Measurements from ENCODE around the gene NRXN2.

NRXN2 gene

DNA sequence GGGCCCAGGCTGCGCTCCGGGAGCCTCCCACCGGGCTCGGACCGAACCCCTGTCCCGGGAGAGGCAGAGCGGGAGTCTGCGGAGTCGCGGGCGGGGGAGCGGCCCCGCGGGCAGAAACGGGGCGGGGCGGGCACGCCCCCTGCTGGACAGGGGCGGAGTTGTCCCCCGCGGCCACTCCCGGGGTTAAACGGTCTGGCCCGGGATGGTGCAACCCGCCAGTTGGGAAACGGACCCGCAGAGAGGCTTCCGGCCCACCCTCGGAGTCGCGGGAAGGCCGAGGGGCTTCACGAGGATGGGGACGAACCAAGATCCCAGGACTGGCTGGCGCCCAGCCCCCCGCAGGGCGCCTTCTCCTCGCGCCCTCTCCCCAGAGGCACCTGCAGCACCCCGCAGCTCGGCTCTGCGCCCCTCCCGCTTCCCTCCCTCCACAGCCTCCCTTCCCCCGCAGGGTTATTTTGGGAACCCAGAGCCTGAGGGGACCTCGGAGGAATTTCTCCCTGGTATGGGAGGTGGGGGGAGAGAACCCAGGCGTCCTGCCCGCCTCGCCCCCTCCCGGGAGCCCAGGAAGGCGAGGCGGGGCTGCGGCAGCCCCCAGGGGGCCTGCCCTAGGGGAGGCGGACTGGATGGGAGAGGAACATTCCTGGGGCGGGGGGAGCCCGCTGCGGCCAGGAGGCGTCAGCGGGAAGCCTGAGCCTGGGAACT lies 20.0 kb upstream of the NRXN2 start:
- no peak for DNase-seq

DNA sequence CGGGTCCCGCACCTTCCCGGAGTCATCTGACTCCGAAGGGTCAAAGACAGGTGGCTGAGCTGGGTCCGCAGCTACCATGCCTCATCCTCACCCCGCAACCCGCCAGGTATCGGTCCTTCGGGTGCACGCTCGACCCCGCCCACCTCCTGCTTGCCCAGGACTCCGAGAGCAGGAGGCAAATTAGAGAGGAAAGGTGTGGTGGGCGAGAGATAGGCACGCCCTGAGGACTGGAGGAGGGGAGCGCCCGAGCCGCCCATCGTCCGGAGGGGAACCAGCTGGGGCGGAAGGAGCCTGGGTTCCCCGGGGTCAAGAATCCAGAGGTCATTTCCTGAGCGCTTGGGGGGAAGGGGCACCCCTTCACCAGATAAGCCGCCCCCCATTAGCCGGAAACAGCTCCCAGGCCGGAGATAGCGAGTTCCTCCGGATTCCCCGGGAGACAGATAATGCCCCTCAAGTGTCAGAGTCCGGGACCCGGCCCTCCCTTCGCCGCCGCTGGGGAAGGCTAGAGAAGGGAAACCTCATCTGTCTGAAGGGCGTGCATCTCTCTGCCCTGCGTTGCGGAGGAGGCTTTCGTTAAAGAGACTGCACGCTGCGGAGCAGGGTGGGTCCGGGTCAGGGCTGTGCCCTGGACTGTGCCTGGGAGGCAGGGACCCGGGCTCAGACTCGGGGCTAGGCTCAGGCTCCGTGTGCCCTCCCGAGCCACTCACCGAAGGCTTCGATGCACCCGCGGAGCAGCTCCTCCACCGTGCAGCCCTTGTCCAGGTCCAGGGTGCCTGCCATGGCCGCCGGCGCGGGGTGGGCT lies 19.3 kb upstream of the NRXN2 start:
- DNase-seq = no peak

DNA sequence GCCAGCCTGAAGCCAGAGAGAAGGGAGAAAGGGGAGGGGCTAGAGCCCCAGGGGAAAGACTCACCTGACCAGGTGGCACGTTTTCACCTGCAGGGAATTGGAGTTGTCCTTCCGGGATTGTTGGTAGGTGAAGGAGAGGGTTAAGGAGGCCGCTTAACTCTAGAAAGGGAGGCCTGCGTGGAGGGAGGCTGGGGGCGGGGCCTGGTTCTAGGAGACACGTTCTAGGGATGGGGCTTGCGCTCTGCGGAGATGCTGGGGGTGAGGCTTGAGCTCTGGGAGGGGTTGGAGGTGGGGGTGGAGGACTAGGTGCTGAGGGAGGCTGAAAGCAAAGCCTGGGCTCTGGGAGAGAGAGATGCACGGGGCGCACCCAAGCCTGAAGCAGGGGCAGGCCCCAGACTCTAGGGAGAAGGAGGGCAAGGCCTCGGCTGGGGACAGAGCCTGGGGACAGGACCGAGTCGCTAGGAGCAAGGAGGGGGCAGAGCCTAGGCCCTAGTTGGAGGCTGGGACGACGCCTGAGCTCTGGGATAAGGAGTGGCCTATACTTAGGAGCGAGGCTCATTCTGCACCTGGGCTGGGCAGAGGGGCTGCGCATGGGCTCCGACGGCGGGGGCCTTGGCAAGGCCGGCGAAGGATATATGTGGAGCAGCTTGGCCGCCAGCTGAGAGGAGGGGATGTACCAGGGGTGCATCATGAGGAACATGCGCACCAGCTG lies 18.5 kb upstream of the NRXN2 start:
- no peak for DNase-seq

DNA sequence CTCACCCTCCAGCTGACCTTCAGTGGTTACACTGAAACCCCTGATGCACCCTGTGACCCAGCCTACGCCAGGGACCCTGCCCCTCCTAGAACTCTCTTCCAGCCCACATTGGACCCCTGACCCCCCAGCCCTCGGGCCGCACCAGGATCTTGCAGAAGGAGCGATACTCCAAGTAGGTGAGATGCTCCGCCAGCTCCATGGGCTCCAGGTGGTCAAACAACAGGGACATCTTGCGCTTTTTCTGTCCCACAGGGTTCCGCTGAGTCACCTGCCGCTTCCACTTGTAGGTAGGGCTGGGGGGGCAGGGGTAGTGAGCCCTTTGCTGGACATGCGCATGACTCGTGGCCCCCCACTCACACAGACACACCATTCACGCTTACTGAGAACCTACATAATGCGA lies 16.9 kb upstream of the NRXN2 start:
- no peak for DNase-seq

DNA sequence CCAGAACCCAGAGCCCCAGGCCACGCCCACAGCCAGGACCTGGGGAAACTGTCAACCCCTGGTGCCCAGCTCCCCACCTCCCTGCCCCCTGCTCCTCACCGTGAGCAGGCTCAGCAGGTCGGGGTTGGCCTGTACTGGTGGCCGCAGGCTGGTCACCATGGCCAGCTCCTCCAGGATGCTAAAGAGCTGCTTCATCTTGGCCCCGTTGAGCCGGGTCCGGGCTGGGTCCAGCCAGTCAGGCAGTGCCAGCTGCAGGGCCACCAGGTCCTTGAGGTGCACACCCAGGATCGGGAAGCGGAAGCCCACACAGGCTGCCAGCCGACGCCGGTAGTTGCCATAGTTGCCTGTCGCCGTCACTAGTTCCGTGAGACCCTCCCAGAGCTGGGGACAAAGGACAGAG lies 13.7 kb upstream of the NRXN2 start:
- no peak for DNase-seq

DNA sequence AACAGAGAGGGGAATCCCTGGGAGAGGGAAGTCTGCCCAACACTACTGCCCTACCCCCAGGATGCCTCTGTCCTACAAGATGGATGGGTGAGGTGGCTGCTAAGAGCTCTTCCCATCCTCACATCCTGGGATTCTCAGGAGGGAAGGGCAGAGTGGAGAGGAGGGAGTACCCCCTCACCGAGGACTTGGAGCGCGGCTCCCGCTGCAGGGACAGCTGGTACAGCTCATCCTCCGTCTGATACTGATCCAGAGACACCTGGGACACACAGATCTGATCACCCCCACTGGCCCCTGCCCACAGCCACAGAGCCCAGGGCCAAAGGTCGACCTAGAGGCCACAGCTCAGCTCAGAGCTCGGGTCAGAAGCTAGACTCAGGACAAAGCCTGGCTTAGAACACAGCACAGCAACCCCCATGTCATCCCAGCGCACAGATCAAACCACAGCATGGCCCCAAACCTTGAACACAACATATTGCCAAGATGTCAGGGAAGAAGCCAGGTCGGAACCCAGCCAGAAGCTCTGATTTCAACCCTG lies 12.8 kb upstream of the NRXN2 start:
- no peak for DNase-seq

DNA sequence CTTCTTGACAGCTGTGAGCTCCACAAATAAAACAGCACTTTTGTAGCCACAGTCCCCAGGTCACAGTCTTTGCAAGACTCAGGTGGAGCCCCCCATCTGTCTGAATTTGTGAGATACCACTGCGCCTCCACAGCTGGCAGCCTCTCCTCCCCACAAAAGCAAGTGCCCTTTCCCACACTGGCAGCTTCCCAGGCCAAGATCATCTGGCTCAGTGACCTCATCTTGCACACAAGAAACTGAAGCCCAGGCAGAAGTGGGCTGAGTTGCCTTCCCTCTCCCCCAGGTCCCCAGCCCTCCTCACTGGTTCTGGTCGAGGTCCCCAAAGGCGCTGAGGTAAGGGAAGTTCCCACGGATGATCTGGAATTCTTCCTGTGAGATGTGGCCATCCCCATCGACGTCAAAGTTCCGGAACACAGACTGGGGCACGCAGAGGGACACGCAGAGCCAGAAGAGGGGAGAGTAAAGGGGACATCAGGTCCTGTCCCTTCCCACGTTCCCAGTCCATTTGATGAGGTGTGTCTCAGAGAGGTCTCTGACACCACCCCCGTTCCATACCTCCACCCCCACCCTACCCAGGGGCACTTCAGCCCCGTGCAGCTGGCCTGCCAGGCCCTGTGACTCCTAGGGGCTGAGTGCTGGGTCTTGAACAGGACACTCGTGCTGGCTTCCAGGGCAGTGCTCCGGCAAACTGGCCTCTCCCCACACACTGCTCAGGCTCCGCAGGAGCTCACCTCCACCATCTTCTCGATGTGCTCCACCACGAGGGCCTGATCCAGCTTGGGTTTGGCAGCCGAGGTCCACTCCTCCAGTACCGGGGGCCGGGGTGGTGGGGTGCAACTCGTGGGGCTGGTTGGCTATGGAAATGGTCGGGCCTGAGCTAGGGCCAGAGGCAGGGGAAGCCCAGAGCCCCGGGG lies 12.1 kb upstream of the NRXN2 start:
- DNase-seq = no peak

DNA sequence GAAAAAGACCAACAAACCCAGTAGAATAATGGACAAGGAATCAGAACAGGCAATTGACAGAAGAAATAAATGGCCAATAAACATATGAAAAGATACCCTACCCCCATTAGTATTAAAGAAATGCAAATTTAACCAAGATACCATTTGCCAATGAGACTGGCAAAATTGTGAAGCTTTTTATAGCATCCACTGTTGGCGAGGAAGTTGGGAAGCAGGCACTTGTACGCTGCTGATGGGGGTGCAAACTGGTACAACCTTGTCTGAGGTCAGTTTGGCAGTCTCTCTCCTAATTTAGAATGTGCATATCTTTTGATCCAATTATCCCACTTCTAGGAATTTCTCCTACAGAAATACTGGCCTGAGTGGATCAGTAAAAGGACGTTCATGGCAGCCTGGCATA lies 8.6 kb upstream of the NRXN2 start:
- no peak for DNase-seq

DNA sequence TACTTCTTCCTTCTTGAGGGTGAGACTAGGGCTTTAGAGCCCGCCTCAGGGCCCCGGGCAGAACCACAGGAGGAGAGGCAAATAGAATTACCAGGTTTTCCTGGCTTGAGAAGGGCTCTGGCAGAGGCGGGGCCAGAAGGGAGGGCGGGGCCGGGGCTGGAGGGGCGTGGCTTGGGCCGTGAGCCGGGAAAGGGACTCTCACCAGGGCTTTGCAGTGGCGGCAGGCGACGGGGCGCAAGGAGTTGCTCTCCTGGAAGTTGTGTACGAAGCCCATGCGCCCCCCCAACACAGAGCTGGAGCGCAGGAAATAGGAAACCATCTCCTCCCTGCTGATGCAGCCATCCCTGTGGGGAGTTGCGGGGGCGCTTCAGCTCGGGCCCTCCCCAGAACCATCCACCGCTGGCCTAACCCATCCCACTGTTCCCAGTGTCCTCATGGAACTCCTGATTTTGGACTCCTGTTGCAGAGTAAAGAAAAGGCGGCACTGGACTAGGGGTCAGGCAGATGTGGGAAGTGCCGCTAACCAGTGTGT lies 6.9 kb upstream of the NRXN2 start:
- no peak for DNase-seq

DNA sequence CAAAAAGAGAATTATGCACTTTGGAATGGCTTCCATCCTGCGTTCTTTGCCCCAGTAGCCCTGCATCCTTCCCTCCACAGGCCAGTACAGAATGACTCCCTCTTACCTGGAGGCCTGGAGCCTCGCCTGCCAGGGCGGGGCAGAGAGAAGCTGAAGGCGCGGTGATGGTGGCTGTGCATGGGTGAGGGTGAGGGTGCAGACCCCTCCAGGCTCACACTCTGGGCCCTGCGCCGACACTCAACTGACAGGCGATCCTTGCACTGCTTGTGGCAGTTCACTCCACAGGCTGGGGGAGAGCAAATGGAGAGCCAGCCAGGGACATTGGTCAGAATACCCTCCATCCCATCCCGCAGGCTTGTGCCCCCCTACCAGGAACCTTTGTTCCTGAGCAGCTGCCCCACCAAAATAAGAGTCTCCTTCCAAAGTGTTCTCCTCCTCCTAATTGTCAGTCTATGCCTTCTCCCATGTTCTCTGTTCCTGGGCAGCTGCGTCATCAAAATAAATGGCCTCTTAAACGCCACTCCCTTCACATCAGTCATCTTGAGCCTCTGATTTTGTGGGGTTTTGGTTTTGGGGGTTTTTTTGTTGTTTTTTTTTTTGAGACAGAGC lies 5.9 kb upstream of the NRXN2 start:
- DNase-seq = no peak

DNA sequence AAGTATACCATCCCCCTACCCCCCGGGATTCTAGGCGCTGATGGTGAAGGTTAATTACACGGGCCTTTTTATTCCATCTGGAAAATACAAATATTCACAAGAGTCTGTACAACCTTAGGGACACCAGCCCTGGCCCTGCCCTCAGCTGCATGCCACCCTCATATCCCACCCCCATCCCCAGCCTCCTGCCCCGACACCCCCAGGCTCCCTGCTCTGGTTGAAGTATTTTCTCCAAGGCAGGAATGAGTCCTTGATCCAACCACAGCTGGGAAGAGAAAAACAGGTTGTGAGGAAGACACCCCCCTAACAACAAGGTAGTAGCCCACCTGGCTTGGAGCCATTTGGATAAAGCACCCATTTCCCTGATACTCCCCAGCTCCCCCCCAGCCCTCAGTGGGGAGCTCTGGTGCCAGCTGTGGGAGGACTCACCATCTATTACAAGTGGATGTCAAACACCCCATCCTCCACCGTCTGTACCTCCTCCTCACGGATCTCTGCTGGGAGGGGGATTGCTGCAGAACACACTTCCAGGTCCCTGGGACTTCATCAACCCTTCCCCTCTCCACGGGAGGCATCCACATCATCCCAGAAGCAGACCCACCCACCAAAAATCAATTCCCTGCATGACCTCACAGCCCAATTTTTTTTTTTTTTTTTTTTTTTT lies 4.0 kb upstream of the NRXN2 start:
- no peak for DNase-seq

DNA sequence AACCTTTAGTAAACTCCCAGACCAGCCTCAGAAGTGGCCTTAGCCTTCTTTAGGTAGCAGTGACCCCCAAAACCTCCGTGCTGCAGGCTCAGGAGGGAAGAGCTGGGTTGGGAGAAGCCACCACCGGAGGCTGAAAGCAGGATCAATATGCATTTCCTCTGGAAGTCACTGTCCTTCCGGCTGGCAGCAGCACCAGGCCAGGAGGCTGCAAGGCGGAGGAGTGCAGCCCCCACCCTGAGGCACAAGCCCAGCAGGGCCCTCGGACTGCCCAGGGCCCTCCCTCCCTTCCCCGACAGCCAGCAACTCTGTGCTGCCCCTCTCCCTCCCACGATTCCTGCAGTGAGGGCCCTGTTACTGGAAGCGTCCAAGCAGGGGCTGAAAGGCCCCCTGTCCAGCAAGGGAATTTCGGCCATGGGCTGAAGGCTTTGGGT lies 3.2 kb upstream of the NRXN2 start:
- DNase-seq = no peak

DNA sequence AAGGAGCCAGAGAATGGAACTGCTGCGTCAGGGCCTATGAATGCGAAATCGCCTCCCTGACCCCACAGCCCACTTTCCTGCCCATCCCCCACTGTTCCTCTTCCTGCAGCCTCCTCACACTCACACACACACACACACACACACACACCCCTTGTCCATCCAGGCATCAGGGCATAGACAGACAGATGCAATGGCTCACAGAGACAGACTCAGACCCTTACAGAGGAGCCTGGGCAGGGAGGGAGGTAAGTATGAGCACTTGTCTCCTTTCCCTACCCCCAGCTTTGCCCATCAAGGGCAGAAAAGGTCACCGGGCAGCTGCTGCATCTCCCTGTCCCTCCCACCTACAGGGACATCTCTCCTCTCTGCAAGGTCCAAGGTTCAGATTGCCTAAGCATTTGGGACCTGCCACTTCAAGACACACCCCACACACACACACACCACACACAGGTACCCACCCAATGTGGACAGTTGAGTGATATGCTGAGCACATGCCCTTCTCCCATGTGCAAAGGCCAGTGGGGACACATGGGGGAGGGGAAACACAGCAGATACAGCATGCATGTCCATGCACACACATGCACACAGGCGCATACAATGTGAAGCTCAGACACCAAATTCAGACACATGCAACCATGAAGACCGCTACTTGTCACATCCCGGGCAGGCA lies 2.0 kb upstream of the NRXN2 start:
- no peak for DNase-seq

DNA sequence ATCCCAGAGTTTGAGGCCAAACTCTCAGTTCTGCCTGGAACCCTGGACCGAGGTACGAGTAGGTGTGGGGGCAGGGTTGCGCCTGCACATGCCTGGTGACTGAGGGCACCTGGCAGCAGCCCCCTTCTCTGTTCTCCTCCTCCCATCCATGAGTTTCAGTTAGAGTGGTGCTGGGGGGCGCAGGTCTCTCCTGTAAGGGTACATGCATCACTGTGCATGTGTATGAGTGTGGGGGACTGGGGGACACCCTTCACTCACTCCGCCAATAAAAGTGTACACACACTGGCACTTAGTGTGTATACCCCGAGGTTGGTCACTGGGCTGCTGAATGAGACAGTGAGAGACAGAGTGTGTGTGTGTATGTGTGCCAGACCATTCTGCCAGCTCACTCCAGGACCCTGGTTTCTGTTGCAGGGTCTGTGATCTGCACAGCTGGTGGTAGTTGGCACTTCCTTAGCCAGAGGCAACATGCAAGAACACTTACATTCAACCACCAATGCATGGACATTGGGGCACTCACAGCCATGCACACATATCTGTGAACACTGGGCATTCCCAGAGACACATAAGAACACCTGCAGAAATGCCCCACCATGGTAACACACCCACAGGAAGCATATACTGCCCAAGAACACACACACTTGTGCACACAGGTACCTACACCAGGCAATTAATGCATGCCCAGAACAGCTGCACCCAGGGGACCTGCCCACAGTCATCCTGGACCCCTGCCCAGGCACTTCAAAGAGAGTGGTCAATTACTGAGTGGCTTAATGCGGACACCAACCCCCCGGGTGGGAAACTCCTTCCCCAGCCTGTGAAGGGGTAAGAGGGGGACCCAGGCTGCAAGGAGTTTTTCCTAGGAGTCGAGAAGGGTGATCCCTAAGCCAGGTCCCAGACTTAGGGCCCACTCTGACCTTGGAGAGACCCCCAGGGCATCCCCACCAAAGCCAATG lies 1.2 kb upstream of the NRXN2 start:
- DNase-seq = no peak

DNA sequence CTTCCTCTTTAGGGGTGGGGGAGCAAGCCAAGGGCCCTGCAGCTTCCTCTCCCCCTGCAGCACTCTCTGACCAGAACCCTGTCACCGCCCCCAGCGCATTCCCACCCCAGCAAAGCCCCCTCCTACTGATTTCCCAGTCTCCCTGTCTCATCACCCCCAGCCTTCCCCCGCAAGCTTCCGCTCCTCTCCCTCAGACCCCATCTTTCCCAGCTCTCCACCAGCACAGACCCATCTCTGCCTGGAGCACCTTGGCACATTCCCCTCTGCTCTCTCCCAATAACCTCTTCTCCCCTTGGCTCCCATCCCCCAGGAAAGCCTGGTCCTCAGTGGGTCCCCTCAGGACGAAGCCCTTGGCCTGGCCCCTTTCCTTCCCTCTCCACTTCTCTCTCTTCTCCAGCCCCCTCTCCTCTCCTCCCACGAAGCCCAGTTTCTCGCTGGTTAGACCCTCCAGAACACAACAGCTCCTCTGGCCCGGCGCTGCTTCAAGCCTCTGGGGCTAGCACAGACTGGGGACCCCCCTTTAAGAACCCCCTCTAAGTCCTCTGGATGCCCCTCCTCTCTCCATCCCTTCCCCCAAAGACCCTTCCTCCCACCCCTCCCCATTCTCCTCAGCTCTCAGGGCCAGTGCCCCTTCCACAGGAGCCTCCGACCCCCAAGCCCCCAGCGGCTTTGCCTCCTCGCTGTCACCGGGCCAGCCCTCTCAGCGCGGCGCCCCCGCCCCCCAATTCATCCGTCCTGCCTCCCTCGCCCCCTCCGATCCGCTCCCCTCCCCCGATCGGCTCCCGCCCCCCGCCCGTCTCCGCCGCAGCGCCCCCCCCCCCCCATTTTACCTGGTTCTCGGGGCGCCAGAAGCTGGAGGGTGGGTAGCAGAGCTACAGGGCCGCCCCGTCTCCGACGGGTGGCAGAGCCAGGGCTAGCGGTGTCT lies 594 bp downstream of the NRXN2 start:
- no peak for DNase-seq

DNA sequence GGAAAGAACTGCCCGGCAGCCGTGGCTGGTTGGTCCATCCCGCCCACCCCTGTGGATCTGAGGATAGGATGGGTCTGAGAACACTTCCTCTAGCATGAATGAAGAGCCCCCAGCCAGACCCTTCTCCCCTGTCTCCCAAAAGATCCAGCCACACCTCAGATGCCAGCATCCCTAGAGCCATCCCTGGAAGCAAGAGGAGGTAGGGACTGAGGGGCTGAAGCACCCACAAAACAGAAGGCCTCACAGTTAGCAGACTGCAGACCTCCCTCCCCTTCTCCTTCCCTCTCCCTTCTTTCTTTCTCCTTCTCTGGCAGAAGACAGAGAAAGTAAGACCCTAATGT lies 1.7 kb downstream of the NRXN2 start:
- DNase-seq = no peak

DNA sequence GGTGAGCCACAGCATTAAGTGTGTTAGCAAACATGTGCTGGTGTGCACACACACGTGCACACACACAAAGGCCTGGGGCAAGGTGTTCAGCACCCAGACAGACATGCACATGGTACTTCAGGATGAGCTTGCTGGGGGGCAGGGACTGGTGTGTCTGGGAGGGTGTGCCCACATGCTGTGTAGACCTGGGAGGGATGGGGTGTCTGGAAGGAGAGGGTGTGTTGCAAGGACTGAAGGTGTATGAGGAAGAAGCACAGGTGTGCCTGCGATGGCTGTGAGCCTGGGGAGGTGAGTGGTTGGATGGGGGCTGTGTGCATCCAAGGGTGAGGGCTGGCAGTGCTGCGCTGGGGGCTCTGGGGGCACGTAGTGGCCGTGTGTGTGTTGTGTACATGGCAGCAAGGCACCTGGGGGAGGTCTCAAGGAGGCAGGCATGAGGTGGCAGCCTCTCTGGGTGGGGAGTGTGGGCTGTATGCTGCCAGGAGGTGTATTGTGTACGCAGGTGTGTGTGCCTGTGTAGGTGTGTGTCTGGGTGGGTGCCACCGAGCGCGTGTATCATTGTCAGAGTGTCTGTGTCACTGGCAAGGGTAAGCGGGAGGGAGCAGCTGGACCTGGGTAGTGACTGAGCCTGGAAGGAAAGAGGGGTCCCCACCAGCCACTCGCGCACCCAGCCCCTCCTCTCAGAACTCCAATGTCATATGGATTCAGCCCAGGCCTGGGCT lies 2.2 kb downstream of the NRXN2 start:
- no peak for DNase-seq

DNA sequence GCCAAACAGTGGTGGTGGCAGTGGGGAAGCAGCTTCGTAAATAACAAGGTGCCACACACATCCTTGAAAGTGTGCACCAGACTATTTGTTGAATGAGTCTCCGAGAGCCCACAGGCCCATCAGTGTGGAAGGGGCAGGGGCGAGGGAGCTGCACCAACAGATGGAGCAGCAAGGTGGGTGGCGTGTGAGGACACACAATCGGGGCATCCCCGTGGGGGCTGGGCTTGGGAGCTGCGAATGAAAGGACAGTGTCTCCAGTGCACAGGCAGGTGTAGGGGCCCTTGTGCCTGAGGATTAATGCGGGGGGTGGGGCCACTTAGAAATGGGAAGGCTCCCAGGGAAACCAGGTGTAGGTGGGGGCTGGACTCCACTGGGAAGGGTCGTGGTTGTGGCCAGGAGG lies 2.8 kb downstream of the NRXN2 start:
- DNase-seq = no peak
